Measurements from ENCODE around the gene MRPS27.
"Not testable (repeated sequence)": the region's sequence is repeated elsewhere in the genome, so short reads cannot be mapped to it uniquely, and the experiment has no call there.

MRPS27 gene

DNA sequence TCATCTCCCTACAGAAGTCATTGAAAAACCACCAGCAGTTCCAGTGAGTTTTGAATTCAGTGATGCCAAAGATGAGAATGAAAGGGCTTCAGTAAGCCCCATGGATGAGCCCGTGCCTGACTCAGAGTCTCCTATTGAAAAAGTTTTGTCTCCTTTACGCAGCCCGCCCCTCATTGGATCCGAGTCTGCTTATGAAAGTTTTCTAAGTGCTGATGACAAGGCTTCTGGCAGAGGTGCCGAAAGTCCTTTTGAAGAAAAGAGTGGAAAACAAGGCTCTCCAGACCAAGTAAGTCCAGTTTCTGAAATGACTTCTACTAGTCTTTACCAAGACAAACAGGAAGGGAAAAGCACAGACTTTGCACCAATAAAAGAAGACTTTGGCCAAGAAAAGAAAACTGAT lies 122.6 kb downstream of the MRPS27 start:
- DNase-seq = no peak

DNA sequence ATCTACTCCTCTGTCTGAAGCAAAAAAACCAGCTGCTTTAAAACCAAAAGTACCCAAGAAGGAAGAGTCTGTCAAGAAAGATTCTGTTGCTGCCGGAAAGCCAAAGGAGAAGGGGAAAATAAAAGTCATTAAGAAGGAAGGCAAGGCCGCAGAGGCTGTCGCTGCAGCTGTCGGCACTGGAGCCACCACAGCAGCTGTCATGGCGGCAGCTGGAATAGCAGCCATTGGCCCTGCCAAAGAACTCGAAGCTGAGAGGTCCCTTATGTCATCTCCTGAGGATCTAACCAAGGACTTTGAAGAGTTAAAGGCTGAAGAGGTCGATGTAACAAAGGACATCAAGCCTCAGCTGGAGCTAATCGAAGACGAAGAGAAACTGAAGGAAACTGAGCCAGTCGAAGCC lies 124.5 kb downstream of the MRPS27 start:
- no peak for DNase-seq

DNA sequence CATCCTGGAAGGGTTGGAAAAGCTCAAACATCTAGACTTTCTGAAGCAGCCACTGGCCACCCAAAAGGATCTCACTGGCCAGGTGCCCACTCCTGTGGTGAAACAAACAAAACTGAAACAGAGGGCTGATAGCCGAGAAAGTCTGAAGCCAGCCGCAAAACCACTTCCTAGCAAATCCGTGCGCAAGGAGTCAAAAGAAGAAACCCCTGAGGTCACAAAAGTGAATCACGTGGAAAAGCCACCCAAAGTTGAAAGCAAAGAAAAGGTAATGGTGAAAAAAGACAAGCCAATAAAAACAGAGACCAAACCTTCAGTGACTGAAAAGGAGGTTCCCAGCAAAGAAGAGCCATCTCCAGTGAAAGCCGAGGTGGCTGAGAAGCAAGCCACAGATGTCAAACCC lies 125.2 kb downstream of the MRPS27 start:
- no peak for DNase-seq

DNA sequence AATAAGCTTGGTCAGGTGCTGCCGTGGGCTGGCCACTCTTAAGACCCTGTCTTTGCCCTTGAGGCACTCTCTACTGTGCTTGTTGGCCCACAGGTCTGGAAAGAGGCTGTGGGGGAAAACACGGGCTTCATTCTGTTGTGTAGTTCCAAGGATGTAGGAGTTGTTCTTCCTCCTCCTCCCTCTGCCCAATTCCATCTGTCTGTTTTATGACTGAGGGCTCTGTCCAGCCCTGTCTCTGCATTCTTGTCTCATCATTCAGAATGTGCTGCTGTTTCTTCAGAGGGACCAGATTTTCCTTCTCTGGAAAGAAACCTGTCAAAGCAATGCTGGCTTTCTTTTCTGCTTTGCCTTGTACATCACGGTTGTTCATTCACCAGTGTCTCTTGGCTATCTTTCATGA lies 128.6 kb downstream of the MRPS27 start:
- no peak for DNase-seq

DNA sequence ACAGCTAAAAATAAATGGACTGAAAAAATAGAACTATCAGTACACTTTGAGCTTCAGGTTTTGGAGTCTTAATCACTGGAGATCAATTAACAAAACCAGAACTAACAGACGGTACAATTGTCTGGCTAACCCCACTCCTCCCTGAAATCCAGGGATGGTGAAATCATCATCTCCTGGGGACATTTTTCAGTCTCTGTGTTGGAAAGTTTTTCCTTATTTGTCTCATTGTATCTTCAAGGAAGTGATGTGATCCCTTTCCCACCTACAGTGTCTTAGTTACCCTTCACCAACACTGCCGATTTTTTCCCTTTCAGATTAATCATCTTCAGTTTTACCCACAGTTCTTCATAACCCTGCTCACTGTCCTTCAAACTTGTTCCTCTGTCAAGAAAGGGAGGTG lies 130.9 kb downstream of the MRPS27 start:
- no peak for DNase-seq

DNA sequence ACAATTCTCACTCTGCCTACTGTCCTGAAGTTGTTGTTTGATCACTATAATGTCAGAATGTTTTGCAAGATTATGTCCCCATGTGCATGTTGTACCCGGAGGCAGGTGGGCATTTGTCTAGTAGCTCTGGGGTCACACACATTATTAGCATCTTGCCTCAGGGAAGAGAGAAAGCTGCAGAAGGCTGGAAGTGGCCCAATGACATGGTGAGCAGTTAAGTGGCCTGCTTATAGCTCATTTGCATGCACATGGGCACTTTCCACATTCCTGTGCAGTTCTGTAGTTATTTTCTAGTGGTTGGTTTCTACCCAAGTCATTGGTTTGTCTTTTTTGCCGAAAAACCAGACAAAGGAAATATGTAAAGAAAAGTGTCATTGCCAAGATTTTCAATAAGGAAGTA lies 131.9 kb downstream of the MRPS27 start:
- DNase-seq = no peak

DNA sequence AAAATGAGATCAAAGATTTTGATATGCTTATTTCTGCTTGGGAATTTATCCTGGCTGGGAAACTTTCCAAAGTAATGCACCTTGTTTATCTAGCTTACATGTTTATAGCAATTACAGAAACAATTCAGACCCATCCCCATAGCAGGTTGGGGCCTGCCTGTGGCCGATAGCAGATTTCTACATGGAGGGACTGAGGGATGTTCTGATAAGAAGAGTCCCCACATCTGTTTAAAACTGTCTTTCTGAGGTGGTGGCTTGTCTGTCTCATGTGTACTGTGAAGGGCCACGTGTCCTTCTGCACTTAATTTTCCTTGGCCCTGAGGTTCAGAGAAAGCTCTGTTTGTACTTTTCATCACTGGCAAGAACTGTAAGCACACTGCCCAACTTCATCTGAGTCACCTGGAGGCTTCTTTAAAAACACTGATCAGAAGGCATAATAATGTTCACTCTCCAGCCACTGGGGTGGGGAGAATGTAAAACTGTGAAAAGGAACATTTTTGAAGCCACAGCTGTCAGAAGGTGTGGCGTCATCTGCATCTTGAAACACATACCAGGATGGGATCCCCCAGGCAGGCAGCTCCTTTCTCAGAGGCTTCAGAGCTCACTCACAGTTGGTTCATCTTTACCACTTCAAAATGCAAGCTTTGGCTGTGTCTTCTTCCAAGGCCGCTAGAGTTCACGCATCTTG lies 132.5 kb downstream of the MRPS27 start:
- no peak for DNase-seq

DNA sequence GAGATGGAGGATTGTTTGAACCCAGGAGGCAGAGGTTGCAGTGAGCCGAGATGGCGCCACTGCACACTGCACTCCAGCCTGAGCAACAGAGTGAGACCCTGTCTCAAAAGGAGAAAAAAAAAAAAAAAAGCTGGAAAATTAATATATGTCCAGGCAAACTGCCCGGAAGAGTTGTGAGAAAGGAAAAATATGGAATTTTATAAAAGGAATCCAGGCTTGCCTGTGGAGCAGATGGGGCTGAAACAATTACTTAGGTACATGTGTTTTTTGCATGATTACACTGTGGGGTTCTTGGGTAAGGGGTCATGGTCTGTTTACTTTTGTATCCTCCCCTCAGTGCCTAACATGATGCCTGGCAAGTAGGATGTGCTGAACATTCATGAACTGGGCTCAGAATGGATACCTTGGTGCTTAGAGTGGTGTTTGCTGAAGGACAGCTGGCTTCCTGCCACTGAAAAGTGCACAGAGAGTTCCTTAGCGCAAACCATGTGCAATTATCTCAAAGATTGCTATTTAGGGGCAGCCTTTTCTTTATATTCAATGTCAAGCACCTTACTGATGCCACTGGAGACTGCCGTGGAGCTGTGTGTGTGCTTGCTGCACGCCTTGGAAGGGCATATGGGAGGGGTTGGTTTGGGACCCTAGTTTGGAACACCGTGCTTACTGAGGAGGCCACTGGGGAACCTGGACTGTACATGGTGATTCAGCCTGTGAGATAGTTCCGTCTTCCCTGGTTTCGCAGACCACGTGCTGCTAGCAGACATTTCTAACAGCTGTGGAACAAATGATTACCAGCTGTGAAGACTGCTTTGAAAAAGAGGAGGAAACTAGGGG lies 134.3 kb downstream of the MRPS27 start:
- DNase-seq = peak; percentile 87

DNA sequence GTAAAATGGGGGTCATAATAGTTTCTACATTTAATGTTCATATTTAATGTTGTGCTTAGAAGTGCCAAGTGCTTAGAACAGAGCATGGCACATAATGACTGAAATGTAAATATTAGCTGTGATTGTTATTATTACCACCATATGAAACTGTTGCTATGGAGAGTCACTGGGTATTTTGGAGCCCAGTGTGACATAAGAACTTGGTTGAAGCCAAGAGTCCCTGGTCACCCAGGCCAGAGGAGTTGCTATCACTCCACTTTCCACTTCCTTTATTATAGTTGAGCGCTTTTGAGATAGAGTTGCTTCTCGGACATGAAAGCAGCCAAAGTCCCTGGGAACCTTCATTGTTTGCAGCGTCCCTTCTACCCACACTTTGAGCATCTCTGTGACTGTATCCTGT lies 135.6 kb downstream of the MRPS27 start:
- DNase-seq = no peak

DNA sequence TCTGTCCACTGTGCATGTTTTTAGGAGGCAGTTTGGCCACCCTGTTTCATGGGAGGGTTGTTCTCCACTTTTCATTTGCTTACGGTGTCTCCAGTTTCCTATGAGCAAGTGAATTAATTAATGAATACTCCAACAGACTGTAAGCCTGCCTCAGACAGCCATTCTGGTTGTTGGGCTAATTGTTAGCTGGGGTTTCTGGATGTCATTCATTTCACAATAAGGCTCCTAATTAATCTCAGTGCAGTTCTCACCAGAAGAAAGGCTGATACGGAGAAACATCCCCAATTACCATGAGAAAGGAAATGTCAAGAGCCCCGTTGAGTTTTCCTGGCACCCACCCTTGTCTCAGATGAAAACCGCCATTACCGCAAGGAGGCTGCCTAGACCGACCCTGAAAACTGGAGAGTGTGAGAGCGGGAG lies 136.9 kb downstream of the MRPS27 start:
- no peak for DNase-seq

DNA sequence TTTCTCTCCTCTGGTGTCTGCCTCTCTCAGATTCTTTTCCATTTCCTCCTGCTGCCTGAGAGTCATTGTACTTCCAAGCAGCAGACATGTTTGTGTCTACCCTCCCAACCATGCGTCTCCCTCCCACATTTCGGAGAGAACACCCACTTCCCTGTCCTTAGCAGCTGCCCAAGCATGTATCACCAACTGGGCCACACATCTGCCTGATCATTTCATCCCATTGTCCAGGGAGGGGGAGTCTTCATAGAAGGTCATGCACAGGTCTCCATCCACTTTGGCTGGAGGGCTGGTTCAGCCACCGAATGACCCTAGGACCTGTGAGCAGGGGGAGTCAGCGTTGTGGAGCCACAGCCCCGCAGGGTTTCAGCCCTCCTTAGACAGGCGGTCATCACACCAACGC lies 137.4 kb downstream of the MRPS27 start:
- no peak for DNase-seq

DNA sequence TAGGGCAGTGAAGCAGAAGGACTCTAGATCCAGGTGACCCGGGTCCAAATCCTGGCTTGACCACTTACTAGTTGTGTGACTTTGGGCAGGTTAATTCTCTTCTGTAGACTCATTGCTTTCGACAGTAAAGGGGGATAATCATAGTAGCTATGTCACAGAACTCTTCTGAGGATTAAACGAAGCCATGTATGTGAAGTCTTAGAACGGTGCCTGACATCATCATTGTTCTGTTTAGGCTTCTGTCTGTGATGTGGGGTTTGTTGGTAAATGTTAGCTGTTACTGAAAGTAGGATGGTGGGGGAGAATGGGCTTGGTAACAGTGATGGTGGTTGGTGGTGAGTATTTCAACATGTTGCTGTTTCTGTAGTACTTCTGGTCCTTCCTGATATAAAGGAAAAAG lies 139.1 kb downstream of the MRPS27 start:
- DNase-seq = no peak

DNA sequence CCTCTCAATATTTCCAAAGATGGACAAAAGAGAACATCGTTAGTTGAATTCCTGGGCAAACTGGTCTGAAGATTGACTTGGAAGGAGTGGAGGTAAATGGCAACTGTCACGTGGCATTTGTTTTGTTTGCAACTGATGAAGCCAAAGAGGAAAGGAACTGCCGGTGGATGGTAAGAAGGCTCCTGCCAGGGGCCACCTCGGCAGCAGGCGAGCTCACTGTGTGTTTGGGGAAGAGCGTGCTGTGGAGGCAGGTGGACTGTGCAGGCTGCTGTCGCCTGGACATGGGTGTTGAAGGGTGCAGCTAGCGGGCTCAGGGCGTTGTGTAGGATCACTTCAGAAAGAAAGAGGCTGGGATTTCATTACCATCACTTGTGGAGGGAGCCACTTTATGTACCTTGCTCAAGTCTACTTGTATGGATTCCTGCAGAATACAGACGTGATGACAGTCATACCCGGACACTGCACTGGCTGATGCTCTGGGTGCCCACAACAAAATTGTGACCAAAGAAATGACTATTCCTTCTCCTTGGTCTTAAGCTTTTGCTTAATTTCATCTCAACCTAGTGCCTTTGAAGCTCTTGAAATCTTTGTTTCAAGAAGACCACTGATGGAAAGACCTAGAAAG lies 140.1 kb downstream of the MRPS27 start:
- no peak for DNase-seq

DNA sequence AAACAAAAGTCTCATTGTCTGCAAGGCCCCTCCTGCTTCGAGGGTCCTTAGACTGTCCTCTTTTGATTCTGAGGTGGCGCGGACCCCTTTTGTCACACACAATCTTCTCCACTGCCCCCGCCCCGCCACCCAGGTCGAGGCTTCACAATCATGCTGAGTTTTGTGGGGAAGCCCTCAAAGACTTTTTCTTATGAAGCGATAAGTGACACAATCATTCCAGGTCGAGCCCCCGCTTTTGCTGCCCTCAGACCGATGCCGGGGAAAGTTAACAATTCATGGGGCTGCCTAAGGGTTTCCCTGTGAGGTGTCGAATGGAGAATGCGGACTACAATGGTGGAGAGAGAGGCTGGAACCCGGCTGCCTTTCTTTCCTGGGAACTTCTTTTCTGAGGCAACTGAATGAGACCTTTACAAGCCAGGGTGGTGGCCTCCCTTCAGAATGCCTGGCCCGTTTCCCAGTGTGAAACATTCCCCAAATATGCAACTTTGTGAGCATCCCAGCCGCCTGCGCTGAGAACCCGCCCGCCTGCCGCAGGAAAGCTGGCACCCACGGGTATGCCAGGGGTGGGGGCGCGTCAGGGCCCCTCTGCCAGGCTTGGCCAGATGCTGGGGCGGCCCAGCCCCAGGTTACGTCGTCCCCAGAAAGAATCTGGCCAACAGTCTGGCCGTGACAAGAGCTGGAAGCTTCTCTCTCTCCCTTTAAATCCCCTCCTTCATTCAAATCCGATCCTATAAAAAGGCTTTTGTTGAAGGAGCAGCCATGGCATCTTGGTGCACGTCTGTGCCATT lies 140.8 kb downstream of the MRPS27 start:
- peak; percentile 92 for DNase-seq

DNA sequence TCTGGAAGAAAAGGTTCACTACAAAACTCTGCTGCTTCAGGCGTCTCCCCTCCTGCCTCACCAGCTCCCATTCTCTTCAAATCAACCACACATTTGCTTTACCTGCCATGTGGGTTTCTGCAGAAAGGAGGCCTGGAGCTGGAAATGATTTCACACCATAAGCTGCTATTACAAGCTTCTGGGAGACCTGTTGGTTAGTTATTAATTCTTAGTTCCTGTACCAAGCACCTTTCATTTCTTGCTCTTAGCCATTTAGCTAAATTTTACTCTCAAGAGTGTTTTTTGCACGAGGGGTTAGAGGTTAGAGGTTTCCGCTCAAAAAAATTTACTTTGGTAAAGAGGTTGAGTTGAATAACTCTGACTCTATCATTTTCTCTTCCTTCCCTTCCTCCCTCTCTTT lies 142.5 kb downstream of the MRPS27 start:
- no peak for DNase-seq

DNA sequence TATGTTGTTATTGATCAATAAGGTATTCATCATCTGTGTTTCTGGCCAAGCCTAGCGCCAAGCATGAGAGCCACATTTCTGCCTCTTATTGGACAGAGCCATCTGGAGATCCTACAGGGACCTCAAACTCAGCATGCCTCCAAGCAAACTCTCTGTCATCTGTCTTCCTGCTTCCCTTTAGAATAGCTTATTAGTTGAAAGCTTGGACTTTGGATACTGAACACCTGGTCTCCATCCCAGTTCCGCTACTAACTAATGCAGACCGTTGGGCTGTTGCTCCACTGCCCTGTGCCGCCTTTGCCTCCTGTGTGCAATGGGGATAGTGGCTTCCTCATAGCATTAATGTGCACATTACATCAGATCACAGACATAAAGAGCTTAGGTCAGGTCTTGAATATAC lies 147.3 kb downstream of the MRPS27 start:
- no peak for DNase-seq

DNA sequence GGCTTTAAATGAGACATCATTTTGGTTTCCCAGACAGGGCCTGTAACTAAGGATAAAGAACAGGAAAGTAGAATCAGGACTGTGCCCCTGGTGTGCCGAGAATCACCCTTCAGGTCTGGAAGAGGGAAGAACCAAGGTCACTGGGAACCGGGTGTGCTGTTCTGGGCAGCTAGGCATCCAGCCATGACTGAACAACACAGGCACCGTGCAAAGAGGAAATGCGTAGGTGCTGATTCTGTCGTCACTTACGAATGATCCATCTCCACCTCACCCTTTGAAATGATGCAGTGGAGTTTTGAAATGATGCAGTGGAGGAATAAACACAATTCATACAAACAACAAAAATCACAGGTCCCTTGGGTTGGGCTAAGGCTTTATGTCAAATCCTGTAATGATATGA lies 148.4 kb downstream of the MRPS27 start:
- DNase-seq = no peak

DNA sequence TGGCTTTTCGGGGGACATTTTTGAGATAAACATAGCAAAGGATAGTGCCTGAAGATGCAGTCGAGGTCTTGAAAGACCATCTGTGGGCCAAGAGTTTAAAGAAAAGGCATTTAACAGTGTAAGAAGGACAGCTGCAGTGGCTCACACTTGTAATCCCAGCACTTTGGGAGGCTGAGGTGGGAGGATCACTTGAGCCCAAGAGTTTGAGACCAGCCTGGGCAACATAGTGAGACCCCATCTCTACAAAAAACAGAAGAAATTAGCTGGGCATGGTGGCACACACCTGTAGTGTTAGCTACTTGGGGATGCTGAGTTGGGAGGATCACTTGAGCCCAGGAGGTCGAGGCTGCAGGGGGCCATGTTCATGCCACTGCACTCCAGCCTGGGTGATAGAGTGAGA lies 148.9 kb downstream of the MRPS27 start:
- DNase-seq = not testable (repeated sequence)

DNA sequence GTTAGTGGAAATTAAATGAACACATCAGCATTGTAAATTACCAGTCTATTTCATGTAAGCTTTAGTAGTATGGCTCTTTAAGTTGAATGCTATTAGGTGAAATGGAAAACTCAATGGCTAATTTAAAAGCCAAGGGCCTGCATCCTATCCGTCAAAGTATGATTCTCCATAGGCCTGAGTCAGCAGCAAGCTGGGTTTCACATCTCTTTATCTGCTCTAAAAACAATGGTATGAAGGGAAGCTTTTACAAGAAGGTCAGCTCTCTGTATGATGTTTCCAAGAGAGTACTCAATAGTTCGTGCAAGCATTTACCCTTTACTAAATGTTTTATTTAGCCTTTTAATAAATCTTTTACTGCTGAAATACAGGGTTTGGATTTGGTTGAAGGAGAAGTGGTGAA lies 149.9 kb downstream of the MRPS27 start:
- DNase-seq = no peak
